Activated CD8-positive, alpha-beta memory T cell treated with anti-CD3 and anti-CD28 coated beads, Interleukin-2, amount 50 U/mL, for 24 hours (primary cell): ENCODE measurements around the gene RETREG3.
"Not testable (repeated sequence)": the region's sequence is repeated elsewhere in the genome, so short reads cannot be mapped to it uniquely, and the experiment has no call there.

Experiments
- DNase-seq: peaks from one replicate; pipeline ENCODE4 v3.0.0-alpha.2; 2020; ENCODE audit errors: extremely low read depth

RETREG3 gene

GRCh38 chr17:42609182-42609813 is at the start of gene RETREG3, which contains the start of gene TUBG1:
Gene RETREG3 (minus strand): TSS chr17:42609374. CDS start chr17:42609324, 50 bp downstream.
Gene TUBG1 (plus strand): TSS chr17:42609683. CDS start chr17:42609738, 55 bp downstream.
- DNase-seq, result peak; percentile 99

- no peak for DNase-seq
These were observed 48.8 kb upstream of the RETREG3 start for GRCh38 chr17:42657824-42658588.

GRCh38 chr17:42655528-42655927 is 46.4 kb upstream of the RETREG3 start:
- no peak for DNase-seq

- no peak for DNase-seq
These were observed 44.3 kb upstream of the RETREG3 start for GRCh38 chr17:42653179-42654124.

GRCh38 chr17:42651392-42651791 is 42.2 kb upstream of the RETREG3 start:
- no peak for DNase-seq

- DNase-seq, result no peak
These were observed 38.6 kb upstream of the RETREG3 start for GRCh38 chr17:42647778-42648177.

GRCh38 chr17:42642336-42642735 is 33.2 kb upstream of the RETREG3 start:
- no peak for DNase-seq

GRCh38 chr17:42640121-42640520 is 30.9 kb upstream of the RETREG3 start:
- DNase-seq, result no peak

- no peak for DNase-seq
These were observed 30.4 kb upstream of the RETREG3 start for GRCh38 chr17:42639525-42640113.

- DNase-seq, result no peak
These were observed 23.8 kb upstream of the RETREG3 start for GRCh38 chr17:42632949-42633444.

GRCh38 chr17:42629411-42630009 is 20.3 kb upstream of the RETREG3 start:
- DNase-seq, result no peak

GRCh38 chr17:42627032-42627764 is 18.0 kb upstream of the RETREG3 start:
- not testable (repeated sequence) for DNase-seq

- no peak for DNase-seq
These were observed 14.8 kb upstream of the RETREG3 start for GRCh38 chr17:42623732-42624596.

GRCh38 chr17:42623271-42623670 is 14.1 kb upstream of the RETREG3 start:
- no peak for DNase-seq

- not testable (repeated sequence) for DNase-seq
These were observed 12.8 kb upstream of the RETREG3 start for GRCh38 chr17:42621987-42622386.

GRCh38 chr17:42618442-42619150 is 9.4 kb upstream of the RETREG3 start:
- DNase-seq, result no peak

- no peak for DNase-seq
These were observed 8.8 kb upstream of the RETREG3 start for GRCh38 chr17:42617956-42618431.

- DNase-seq, result no peak
These were observed 4.6 kb upstream of the RETREG3 start for GRCh38 chr17:42613699-42614295.
